Ishikawa (cell line): ENCODE measurements around the gene IPCEF1.

Experiments
- CEBPB ChIP-seq: IDR thresholded peaks from 2 replicates; pipeline ENCODE4 v1.6.1; 2012
- CREB1 ChIP-seq: IDR thresholded peaks from 2 replicates; pipeline ENCODE4 v1.6.1; 2012; ENCODE audit warnings: low read depth
- EGR1 ChIP-seq: IDR thresholded peaks from 2 replicates; pipeline ENCODE4 v1.6.1; 2012
- RAD21 ChIP-seq: IDR thresholded peaks from 2 replicates; pipeline ENCODE4 v1.6.1; 2012; ENCODE audit warnings: low read depth
- TAF1 ChIP-seq: IDR thresholded peaks from 2 replicates; pipeline ENCODE4 v1.6.1; 2012; ENCODE audit warnings: low read depth, mild to moderate bottlenecking
- TF ChIP-seq, protein P1 (sequence below): IDR thresholded peaks from 2 replicates; pipeline ENCODE4 v1.6.1; 2012

DNA sequence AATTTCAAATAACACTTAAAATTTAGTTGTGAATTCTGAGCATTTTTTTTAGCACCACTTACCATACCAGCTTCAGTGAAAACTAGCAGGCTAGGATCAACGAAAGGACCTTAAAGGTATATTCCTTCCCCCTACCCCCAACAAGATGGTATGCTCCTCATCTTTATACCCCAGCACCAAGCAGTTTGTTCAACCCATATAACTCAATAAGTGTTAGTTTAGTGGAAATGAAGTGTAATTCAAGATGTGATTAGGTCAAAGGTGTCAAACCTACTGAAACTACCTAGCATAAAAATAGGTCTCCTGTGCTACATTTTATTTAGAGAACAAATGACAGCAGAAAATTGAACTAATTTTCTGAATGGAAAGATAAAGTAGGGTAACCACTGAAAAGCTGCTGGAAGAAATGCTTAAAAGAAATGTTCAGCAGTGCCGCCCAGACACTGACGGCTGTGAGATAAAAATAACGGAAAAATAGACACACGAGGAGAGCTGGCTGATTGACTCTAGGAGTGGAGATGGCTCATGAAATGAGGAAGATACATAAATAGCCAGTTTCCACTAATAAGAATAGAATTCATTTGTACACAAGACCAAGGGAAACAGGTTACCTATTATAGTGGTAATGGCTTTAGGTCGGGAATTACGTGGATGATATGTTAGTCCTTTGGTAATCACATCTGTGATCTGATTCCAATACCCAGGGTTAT, 94.8 kb downstream of the IPCEF1 start:
- TF ChIP-seq RAD21 (no peak), EGR1 (no peak), CREB1 (no peak), TAF1 (no peak), CEBPB (no peak)
- TF ChIP-seq, protein P1, sequence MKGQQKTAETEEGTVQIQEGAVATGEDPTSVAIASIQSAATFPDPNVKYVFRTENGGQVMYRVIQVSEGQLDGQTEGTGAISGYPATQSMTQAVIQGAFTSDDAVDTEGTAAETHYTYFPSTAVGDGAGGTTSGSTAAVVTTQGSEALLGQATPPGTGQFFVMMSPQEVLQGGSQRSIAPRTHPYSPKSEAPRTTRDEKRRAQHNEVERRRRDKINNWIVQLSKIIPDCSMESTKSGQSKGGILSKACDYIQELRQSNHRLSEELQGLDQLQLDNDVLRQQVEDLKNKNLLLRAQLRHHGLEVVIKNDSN, result no peak
